ENCODE data around the gene MINDY4.

- TF ChIP-seq TAF1 (conservative IDR thresholded peaks at IDR 0.05) (no peak), CTCF (IDR thresholded peaks at IDR 0.05; ENCODE audit: low read depth, low read length, missing input control) (no peak), RAD21 (IDR thresholded peaks at IDR 0.05) (no peak), JUND (IDR thresholded peaks at IDR 0.05) (no peak), ATF3 (IDR thresholded peaks at IDR 0.05) (no peak), REST (IDR thresholded peaks at IDR 0.05) (no peak), GABPA (IDR thresholded peaks at IDR 0.05 in 1 of 2, conservative IDR thresholded peaks at IDR 0.05 in 1 of 2) (no peak), SP1 (IDR thresholded peaks at IDR 0.05) (no peak), FOXA1 (IDR thresholded peaks at IDR 0.05) (no peak)
Measured at GRCh38 chr7:30928254-30928872, 157.1 kb downstream of the MINDY4 start.
